ACHN (cell line): ENCODE measurements around the gene LDB2.
A peak's percentile ranks its signal among the peaks of the same experiment; 100 is the strongest.

Source experiments
- DNase-seq: peaks from one replicate; pipeline ENCODE4 v3.0.0-alpha.2; 2015
- in situ Hi-C: cut with HindIII; loops from 2 replicates; pipeline ENCODE4 v1.10.0; 2017; ENCODE audit warnings: low sequenced_read_pairs, low pct_ligation_motif_present, low pct_unique_long_range_greater_than_20kb

Gene LDB2

GRCh38 chr4:16819652-16820051, 78.8 kb downstream of the LDB2 start:
- no peak for DNase-seq
- in situ Hi-C loops = no loop called here

- in situ Hi-C loops = no loop called here
- no peak for DNase-seq
Measured at GRCh38 chr4:16818005-16818404, 80.4 kb downstream of the LDB2 start.

GRCh38 chr4:16817286-16817685, 81.2 kb downstream of the LDB2 start:
- in situ Hi-C loops = no loop called here

GRCh38 chr4:16814361-16814760, 84.1 kb downstream of the LDB2 start:
- in situ Hi-C loops = no loop called here
- no peak for DNase-seq

More at GRCh38 chr4:16817286-16817685, 81.2 kb downstream of the LDB2 start:
- DNase-seq = no peak

- in situ Hi-C loops = no loop called here
Measured at GRCh38 chr4:16812041-16812440, 86.4 kb downstream of the LDB2 start.

GRCh38 chr4:16809943-16810342, 88.5 kb downstream of the LDB2 start:
- DNase-seq = no peak
- in situ Hi-C loops = no loop called here

More at GRCh38 chr4:16812041-16812440, 86.4 kb downstream of the LDB2 start:
- DNase-seq = no peak

GRCh38 chr4:16809064-16809463, 89.4 kb downstream of the LDB2 start:
- in situ Hi-C loops = no loop called here
- DNase-seq = no peak

- DNase-seq = no peak
- in situ Hi-C loops = no loop called here
Measured at GRCh38 chr4:16807355-16807754, 91.1 kb downstream of the LDB2 start.

- in situ Hi-C loops = no loop called here
- no peak for DNase-seq
Measured at GRCh38 chr4:16804581-16804980, 93.9 kb downstream of the LDB2 start.

- DNase-seq = no peak
- in situ Hi-C loops = no loop called here
Measured at GRCh38 chr4:16802044-16802443, 96.4 kb downstream of the LDB2 start.

GRCh38 chr4:16801356-16801755, 97.1 kb downstream of the LDB2 start:
- in situ Hi-C loops = no loop called here

GRCh38 chr4:16794816-16795445, 103.5 kb downstream of the LDB2 start:
- peak; percentile 42 for DNase-seq
- in situ Hi-C loops = no loop called here

More at GRCh38 chr4:16801356-16801755, 97.1 kb downstream of the LDB2 start:
- DNase-seq = no peak

GRCh38 chr4:16791460-16791859, 107.0 kb downstream of the LDB2 start:
- in situ Hi-C loops = no loop called here
- no peak for DNase-seq

GRCh38 chr4:16790508-16790907, 107.9 kb downstream of the LDB2 start:
- DNase-seq = no peak
- in situ Hi-C loops = no loop called here

GRCh38 chr4:16788868-16789267, 109.6 kb downstream of the LDB2 start:
- no peak for DNase-seq
- in situ Hi-C loops = no loop called here

GRCh38 chr4:16785793-16786527, 112.5 kb downstream of the LDB2 start:
- in situ Hi-C loops = no loop called here
- no peak for DNase-seq

- in situ Hi-C loops = no loop called here
- DNase-seq = no peak
Measured at GRCh38 chr4:16783119-16783518, 115.3 kb downstream of the LDB2 start.

GRCh38 chr4:16779028-16779675, 119.3 kb downstream of the LDB2 start:
- DNase-seq = no peak
- in situ Hi-C loops = no loop called here

- in situ Hi-C loops = no loop called here
- no peak for DNase-seq
Measured at GRCh38 chr4:16777726-16778125, 120.7 kb downstream of the LDB2 start.
